IgD-negative memory B cell (primary cell): ENCODE data around the gene CARMIL1. TPM values are rescaled to one million over a fixed set of nuclear protein-coding genes. Genes with fewer than 3 reads are reported as not detected.

Source experiments
- H3K27ac Mint-ChIP-seq, 3 donors: one replicate each; pipeline ENCODE4 v1.8.0; 2020 to 2022; ENCODE audit warnings: mild to moderate bottlenecking in 3 of 3, mixed read lengths in 3 of 3, moderate library complexity in 1 of 3
- H3K27me3 Mint-ChIP-seq: one replicate; pipeline ENCODE4 v1.8.0; 2021; ENCODE audit warnings: mixed read lengths
- H3K36me3 Mint-ChIP-seq: one replicate; pipeline ENCODE4 v1.8.0; 2020; ENCODE audit warnings: mild to moderate bottlenecking, mixed read lengths
- H3K4me1 Mint-ChIP-seq, 3 donors: one replicate each; pipeline ENCODE4 v1.8.0; 2020 to 2022; ENCODE audit warnings: mixed read lengths in 3 of 3, mild to moderate bottlenecking in 1 of 3
- H3K4me3 Mint-ChIP-seq, 4 donors: one replicate each; pipeline ENCODE4 v1.8.0; 2020 to 2022; ENCODE audit warnings: mild to moderate bottlenecking in 4 of 4, mixed read lengths in 4 of 4, moderate library complexity in 3 of 4
- H3K9me3 Mint-ChIP-seq, 3 donors: one replicate each; pipeline ENCODE4 v1.8.0; 2020 to 2021; ENCODE audit warnings: mixed read lengths in 3 of 3, mild to moderate bottlenecking in 1 of 3
- polyA plus RNA-seq: library from polyadenylated mRNA; unstranded; fragments of 300-500 nt; fragmentation: Illumina TruSeq; gene quantifications from one replicate; pipeline ENCODE4 v1.2.3, GENCODE V29; 2021

CARMIL1 gene
- polyA plus RNA-seq, 1 donor from 2014 or later: 1.1 TPM

GRCh38 chr6:25511376-25511775, 232.2 kb downstream of the CARMIL1 start:
- Mint-ChIP-seq H3K4me3 (no peak overlapping the region), H3K4me1 (no peaks in the 10 kb centered on the region), H3K36me3 (no peaks in the 10 kb centered on the region), H3K27ac (no peak overlapping the region), H3K9me3 (no peaks in the 10 kb centered on the region), H3K27me3 (peaks cover 3% of the 10 kb centered on the region)

GRCh38 chr6:25512560-25512959, 233.4 kb downstream of the CARMIL1 start:
- no peak overlapping the region for H3K27ac Mint-ChIP-seq
- no peak overlapping the region for H3K4me3 Mint-ChIP-seq
- H3K36me3 Mint-ChIP-seq: no peaks in the 10 kb centered on the region
- H3K27me3 Mint-ChIP-seq: peaks cover 3% of the 10 kb centered on the region
- no peaks in the 10 kb centered on the region for H3K9me3 Mint-ChIP-seq
- H3K4me1 Mint-ChIP-seq: no peaks in the 10 kb centered on the region

GRCh38 chr6:25519856-25520255, 240.7 kb downstream of the CARMIL1 start:
- Mint-ChIP-seq H3K27me3 (peaks cover 7% of the 10 kb centered on the region), H3K4me1 (no peaks in the 10 kb centered on the region), H3K27ac (no peak overlapping the region), H3K4me3 (no peak overlapping the region), H3K9me3 (peaks cover 0 to 2% (median 0%) of the 10 kb centered on the region in 3 donors), H3K36me3 (peaks cover 5% of the 10 kb centered on the region)

DNA sequence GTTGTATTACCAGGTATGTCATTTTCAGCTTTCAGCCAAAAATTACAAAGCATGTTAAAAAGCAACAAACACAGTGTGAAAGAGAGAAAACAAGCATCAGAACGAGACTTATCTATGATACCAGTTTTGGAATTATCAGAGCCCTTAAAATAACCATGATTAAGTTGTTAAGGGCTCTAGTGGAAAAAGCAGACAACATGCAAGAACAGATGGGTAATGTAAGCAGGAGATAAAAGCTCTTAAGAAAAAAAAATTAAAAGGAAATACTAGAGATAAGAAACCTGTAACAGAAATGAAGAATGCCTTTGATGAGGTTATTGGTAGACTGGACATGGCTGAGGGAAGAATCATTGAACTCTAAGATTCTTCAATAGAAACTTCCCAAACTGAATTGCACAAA, 245.4 kb downstream of the CARMIL1 start:
- Mint-ChIP-seq H3K9me3 (peaks cover 0 to 2% (median 0%) of the 10 kb centered on the region in 3 donors), H3K36me3 (peaks cover 5% of the 10 kb centered on the region), H3K4me1 (no peaks in the 10 kb centered on the region), H3K27me3 (peaks cover 7% of the 10 kb centered on the region), H3K27ac (no peak overlapping the region), H3K4me3 (no peak overlapping the region)

- H3K36me3 Mint-ChIP-seq: peaks cover 5% of the 10 kb centered on the region
- H3K4me1 Mint-ChIP-seq: no peaks in the 10 kb centered on the region
- no peak overlapping the region for H3K27ac Mint-ChIP-seq
- peaks cover 7% of the 10 kb centered on the region for H3K27me3 Mint-ChIP-seq
- no peak overlapping the region for H3K4me3 Mint-ChIP-seq
- peaks cover 0 to 2% (median 0%) of the 10 kb centered on the region in 3 donors for H3K9me3 Mint-ChIP-seq
Observed at GRCh38 chr6:25525078-25525477, 245.9 kb downstream of the CARMIL1 start.

- no peaks in the 10 kb centered on the region for H3K4me1 Mint-ChIP-seq
- no peak overlapping the region for H3K4me3 Mint-ChIP-seq
- peaks cover 3% of the 10 kb centered on the region for H3K27me3 Mint-ChIP-seq
- H3K27ac Mint-ChIP-seq: no peak overlapping the region
- H3K9me3 Mint-ChIP-seq: no peaks in the 10 kb centered on the region
- H3K36me3 Mint-ChIP-seq: peaks cover 3% of the 10 kb centered on the region
Observed at GRCh38 chr6:25534942-25535631, 255.9 kb downstream of the CARMIL1 start.

- H3K9me3 Mint-ChIP-seq: peaks cover 0 to 3% (median 0%) of the 10 kb centered on the region in 3 donors
- peaks cover 3% of the 10 kb centered on the region for H3K27me3 Mint-ChIP-seq
- peaks cover 3% of the 10 kb centered on the region for H3K36me3 Mint-ChIP-seq
- no peak overlapping the region for H3K27ac Mint-ChIP-seq
- H3K4me1 Mint-ChIP-seq: no peaks in the 10 kb centered on the region
- no peak overlapping the region for H3K4me3 Mint-ChIP-seq
Observed at GRCh38 chr6:25535632-25536225, 256.6 kb downstream of the CARMIL1 start.

GRCh38 chr6:25536781-25537180, 257.6 kb downstream of the CARMIL1 start:
- Mint-ChIP-seq H3K27me3 (peaks cover 3% of the 10 kb centered on the region), H3K4me1 (no peaks in the 10 kb centered on the region), H3K36me3 (peaks cover 3% of the 10 kb centered on the region), H3K9me3 (peaks cover 0 to 5% (median under 1%) of the 10 kb centered on the region in 3 donors), H3K27ac (no peak overlapping the region), H3K4me3 (no peak overlapping the region)

GRCh38 chr6:25537349-25538018, 258.3 kb downstream of the CARMIL1 start:
- peaks cover 3% of the 10 kb centered on the region for H3K36me3 Mint-ChIP-seq
- H3K4me3 Mint-ChIP-seq: no peak overlapping the region
- H3K27me3 Mint-ChIP-seq: peaks cover 3% of the 10 kb centered on the region
- H3K27ac Mint-ChIP-seq: no peak overlapping the region
- H3K4me1 Mint-ChIP-seq: no peaks in the 10 kb centered on the region
- H3K9me3 Mint-ChIP-seq: peaks cover 0 to 5% (median 2%) of the 10 kb centered on the region in 3 donors

GRCh38 chr6:25541228-25541627, 262.1 kb downstream of the CARMIL1 start:
- no peaks in the 10 kb centered on the region for H3K36me3 Mint-ChIP-seq
- H3K4me1 Mint-ChIP-seq: no peaks in the 10 kb centered on the region
- no peak overlapping the region for H3K4me3 Mint-ChIP-seq
- peaks cover 5% of the 10 kb centered on the region for H3K27me3 Mint-ChIP-seq
- peaks cover 0 to 5% (median 2%) of the 10 kb centered on the region in 3 donors for H3K9me3 Mint-ChIP-seq
- H3K27ac Mint-ChIP-seq: no peak overlapping the region

DNA sequence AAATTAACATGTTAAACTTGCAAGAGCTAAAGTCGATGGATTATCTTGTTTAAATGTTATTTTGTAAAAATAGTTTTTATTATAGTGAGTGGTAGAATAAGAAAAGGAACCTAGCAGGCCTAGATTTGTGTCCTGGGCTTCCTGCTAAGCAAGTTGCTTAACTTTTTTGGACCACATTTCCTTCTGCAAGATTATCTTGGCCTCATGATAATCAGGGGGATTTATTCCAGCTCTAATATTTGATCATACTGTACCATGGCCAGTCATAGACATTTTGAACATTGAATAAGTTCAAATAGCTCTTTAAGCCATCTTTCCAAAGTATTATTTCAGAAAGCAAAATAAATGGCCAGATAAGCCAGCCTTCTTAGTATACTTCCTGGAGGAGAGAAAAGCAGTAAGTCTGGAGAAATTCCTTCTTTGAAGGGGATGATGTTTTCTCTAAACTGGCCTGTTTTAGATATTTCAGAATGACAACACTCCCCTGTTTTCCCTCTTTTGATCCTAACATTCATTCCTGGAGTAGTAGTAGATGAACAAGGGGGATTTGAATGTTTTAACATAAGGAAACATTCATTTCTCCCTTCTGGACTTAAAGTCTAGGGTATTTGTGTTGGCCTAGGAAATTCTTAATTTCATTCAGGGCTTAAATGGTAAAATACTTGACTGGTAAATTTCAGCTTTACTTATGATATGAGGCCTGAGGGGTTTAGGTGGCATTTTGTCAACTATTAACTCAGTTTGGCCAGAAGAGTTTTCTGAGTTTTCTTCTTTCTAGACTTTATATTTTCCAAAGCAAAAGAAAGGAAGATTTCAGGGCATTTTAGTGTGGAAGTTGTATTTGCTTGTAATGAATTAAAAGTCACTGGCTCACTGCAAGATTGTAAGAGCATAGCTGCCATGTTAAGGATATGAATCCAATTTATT, 264.1 kb downstream of the CARMIL1 start:
- Mint-ChIP-seq H3K4me3 (no peak overlapping the region), H3K27me3 (peaks cover 5% of the 10 kb centered on the region), H3K9me3 (peaks cover 0 to 5% (median 2%) of the 10 kb centered on the region in 3 donors), H3K27ac (no peak overlapping the region), H3K4me1 (no peaks in the 10 kb centered on the region), H3K36me3 (no peaks in the 10 kb centered on the region)

- H3K27me3 Mint-ChIP-seq: peaks cover 5% of the 10 kb centered on the region
- no peak overlapping the region for H3K4me3 Mint-ChIP-seq
- no peaks in the 10 kb centered on the region for H3K4me1 Mint-ChIP-seq
- no peaks in the 10 kb centered on the region for H3K36me3 Mint-ChIP-seq
- H3K27ac Mint-ChIP-seq: no peak overlapping the region
- peaks cover 0 to 5% (median 2%) of the 10 kb centered on the region in 3 donors for H3K9me3 Mint-ChIP-seq
Observed at GRCh38 chr6:25544833-25545232, 265.7 kb downstream of the CARMIL1 start.

GRCh38 chr6:25547797-25548196, 268.6 kb downstream of the CARMIL1 start:
- Mint-ChIP-seq H3K27me3 (peaks cover 5% of the 10 kb centered on the region), H3K4me1 (peaks cover 0 to 6% (median 3%) of the 10 kb centered on the region in 3 donors), H3K27ac (no peak overlapping the region)

DNA sequence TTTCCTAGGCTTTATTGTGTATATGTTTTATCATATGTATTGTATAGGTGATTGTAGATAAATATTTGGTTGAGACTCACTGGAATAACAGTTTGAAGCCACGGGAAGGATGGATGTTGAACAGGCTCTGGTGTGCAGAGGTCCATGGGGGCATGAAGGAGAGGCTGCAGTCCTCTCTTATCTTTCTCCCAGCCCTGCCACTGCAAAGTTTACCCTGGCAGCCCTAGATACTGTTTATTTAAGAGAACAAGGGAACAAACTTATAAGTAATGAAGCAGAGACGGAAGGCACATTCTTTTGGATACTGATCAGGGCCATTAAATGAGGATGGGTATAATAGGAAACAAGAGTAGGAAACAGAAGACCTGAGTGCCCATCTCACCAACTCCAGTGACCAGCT, 269.3 kb downstream of the CARMIL1 start:
- Mint-ChIP-seq H3K9me3 (no peaks in the 10 kb centered on the region), H3K4me1 (peaks cover 0 to 6% (median 3%) of the 10 kb centered on the region in 3 donors), H3K4me3 (no peak overlapping the region), H3K27me3 (peaks cover 5% of the 10 kb centered on the region), H3K27ac (no peak overlapping the region), H3K36me3 (no peaks in the 10 kb centered on the region)

More at GRCh38 chr6:25547797-25548196, 268.6 kb downstream of the CARMIL1 start:
- no peaks in the 10 kb centered on the region for H3K36me3 Mint-ChIP-seq
- no peak overlapping the region for H3K4me3 Mint-ChIP-seq
- no peaks in the 10 kb centered on the region for H3K9me3 Mint-ChIP-seq
